NCI-H2029 (cell line): ENCODE data around the gene PRB4.
"Not testable (repeated sequence)": the region's sequence is repeated elsewhere in the genome, so short reads cannot be mapped to it uniquely, and the experiment has no call there.

ENCODE experiments used
- DNase-seq: peaks from one replicate; lab custom pipeline; 2025; lab: John Stamatoyannopoulos, UW

Gene PRB4

GRCh38 chr12:11310336-11310735, at the start of gene PRB4:
TSS of gene PRB4 (minus strand) at chr12:11310436. CDS start at chr12:11310398, 38 bp downstream.
- no peak for DNase-seq

- not testable (repeated sequence) for DNase-seq
Observed at GRCh38 chr12:11351736-11352135, 41.5 kb upstream of the PRB4 start.

GRCh38 chr12:11348439-11348838, 38.2 kb upstream of the PRB4 start:
- DNase-seq = no peak

- no peak for DNase-seq
Observed at GRCh38 chr12:11347810-11348209, 37.6 kb upstream of the PRB4 start.

GRCh38 chr12:11344500-11344899, 34.3 kb upstream of the PRB4 start:
- DNase-seq = no peak

- no peak for DNase-seq
Observed at GRCh38 chr12:11324426-11324825, 14.2 kb upstream of the PRB4 start.

- no peak for DNase-seq
Observed at GRCh38 chr12:11321980-11322379, 11.7 kb upstream of the PRB4 start.

GRCh38 chr12:11307143-11307542, 3.1 kb downstream of the PRB4 start:
- DNase-seq = no peak

GRCh38 chr12:11273449-11273848, 36.8 kb downstream of the PRB4 start:
- DNase-seq = no peak

- no peak for DNase-seq
Observed at GRCh38 chr12:11269607-11270006, 40.6 kb downstream of the PRB4 start, which contains the start of gene PRB3. TSS of gene PRB3 (minus strand) at chr12:11269707. CDS start at chr12:11269669, 38 bp downstream.

- no peak for DNase-seq
Observed at GRCh38 chr12:11264501-11264900, 45.7 kb downstream of the PRB4 start.
